Measurements from ENCODE around the gene IFNB1. TPM values are rescaled to one million over a fixed set of nuclear protein-coding genes. Genes with fewer than 3 reads are reported as not detected.
A peak's percentile ranks its signal among the peaks of the same experiment; 100 is the strongest.

Gene IFNB1
- not detected in 2 replicates for total RNA-seq (2012; rRNA removed)

DNA sequence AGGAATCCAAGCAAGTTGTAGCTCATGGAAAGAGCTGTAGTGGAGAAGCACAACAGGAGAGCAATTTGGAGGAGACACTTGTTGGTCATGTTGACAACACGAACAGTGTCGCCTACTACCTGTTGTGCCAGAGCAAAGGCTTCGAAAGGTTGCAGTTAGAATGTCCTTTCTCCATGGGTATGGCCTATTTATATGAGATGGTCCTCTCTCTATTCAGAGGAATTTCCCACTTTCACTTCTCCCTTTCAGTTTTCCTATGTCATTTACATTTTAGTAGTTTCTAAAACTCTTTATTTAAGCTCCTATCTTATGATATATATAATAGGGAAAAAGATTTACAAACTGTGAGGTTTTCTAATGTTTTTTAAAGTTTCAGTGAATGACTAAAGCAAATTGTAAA lies at the start of gene IFNB1:
TSS of gene IFNB1 (minus strand) at position 162 of the 400 bp plus-strand sequence. CDS start at position 89, 73 bp downstream.
- H3K4me2 ChIP-seq (ENCODE audit: low read length): no peak within 1 kb of the TSS
- no peak within 1 kb of the TSS for H3K4me3 ChIP-seq (ENCODE audit: low read length)
- H3K36me3 ChIP-seq (ENCODE audit: insufficient read depth, low read length): no peaks in the 10 kb centered on the region
- H3K9me3 ChIP-seq (replicated peaks; ENCODE audit: low read length): no peaks in the 10 kb centered on the region
- no peak within 1 kb of the TSS for H3K9ac ChIP-seq (ENCODE audit: low read depth, low read length)
- H3K4me1 ChIP-seq (ENCODE audit: control insufficient read depth, insufficient read depth, low read length): no peaks in the 10 kb centered on the region
- no peaks in the 10 kb centered on the region for H3K27me3 ChIP-seq (ENCODE audit: control insufficient read depth, insufficient read depth, low read length)

DNA sequence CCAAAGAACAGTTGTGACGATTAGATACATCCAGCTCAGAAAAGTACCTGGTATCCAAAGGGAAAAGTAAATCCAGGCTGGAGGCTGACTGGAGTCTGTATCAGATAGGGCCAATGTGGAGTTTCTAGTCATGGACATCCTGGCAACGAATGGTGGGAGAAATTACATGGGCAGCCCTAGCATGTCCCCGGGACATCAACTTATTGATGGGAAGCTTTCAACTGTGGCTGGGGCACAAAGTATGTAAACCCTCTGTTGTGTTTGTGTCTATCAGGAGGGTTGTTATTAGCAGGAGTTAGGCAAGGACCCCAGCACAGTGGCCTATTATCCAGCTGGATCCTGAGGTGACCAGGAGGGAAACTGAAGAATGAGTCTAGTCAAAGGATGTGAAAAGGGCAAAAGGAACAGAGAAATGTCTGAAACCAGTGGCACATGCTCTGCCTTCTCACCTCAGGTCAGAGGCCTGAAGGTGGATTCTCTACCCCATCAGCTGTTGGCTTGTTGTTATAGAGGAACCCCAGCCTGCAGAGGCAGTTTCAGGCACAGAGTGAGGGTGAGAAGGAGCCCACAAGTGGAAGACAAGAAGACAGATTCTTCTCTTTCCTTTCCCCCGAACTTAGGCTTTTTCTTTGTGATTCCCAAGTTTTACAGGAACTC lies 44.0 kb upstream of the IFNB1 start:
- Histone ChIP-seq H3K4me2 (ENCODE audit: low read length) (no peak overlapping the region), H3K9ac (ENCODE audit: low read depth, low read length) (no peak overlapping the region), H3K4me1 (ENCODE audit: control insufficient read depth, insufficient read depth, low read length) (no peaks in the 10 kb centered on the region), H3K4me3 (ENCODE audit: low read length) (no peak overlapping the region), H3K9me3 (replicated peaks; ENCODE audit: low read length) (no peaks in the 10 kb centered on the region), H3K27me3 (ENCODE audit: control insufficient read depth, insufficient read depth, low read length) (peaks cover 14% of the 10 kb centered on the region), H3K36me3 (ENCODE audit: insufficient read depth, low read length) (no peaks in the 10 kb centered on the region)

DNA sequence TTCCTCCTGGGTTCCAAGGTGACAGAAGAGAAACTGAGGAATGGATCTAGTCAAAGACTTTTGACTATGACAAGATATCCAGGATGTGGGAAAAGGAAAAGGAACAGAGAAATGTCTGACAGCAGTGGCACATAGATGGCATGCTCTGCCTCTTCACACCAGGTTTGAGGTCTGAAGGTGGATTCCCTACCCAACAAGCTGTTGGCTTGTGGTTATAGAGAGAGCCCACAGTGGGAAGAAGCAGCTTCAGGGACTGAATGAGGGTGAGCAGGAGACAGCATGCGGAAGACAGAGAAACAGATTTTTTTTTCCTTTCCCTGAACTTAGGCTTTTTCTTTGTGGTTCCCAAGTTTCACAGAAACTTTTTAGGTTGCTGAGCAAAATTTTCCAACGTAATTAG lies 43.3 kb upstream of the IFNB1 start:
- H3K4me2 ChIP-seq (ENCODE audit: low read length): no peak overlapping the region
- no peaks in the 10 kb centered on the region for H3K4me1 ChIP-seq (ENCODE audit: control insufficient read depth, insufficient read depth, low read length)
- H3K9me3 ChIP-seq (replicated peaks; ENCODE audit: low read length): no peaks in the 10 kb centered on the region
- no peak overlapping the region for H3K4me3 ChIP-seq (ENCODE audit: low read length)
- H3K27me3 ChIP-seq (ENCODE audit: control insufficient read depth, insufficient read depth, low read length): peaks cover 14% of the 10 kb centered on the region
- H3K36me3 ChIP-seq (ENCODE audit: insufficient read depth, low read length): no peaks in the 10 kb centered on the region
- H3K9ac ChIP-seq (ENCODE audit: low read depth, low read length): no peak overlapping the region

DNA sequence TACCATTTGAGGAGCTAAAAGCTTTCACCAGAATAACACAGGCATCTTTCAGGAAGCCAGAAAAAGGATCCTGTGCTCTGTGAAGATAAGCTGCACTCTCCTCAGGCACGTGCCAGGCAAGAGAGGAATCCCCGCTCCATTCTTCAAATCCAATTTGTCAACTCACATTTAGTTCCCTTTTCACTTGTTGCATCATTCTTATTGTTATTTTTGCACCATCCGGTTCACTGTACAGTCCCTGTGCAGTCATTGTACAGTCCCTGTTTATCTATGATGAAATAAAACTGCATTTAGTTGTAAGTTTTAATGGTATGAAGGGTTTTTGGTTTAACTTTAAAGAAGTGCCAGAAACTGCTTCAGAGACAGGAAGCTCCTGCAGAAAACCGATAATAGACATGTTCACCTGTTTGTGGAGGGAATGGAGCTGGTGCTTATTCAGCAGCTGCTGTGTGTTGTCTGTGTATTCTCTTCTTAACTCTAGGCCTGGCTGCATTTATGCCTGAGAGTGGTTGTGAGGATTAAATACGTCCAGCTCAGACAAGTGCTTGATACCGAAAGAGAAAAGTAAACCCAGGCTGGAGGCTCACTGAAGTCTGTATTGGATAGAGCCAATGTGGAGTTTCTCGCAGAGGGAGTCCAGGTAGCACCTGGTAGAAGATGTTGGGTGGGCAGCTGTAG lies 41.5 kb upstream of the IFNB1 start:
- no peak overlapping the region for H3K4me3 ChIP-seq (ENCODE audit: low read length)
- no peak overlapping the region for H3K9ac ChIP-seq (ENCODE audit: low read depth, low read length)
- H3K9me3 ChIP-seq (replicated peaks; ENCODE audit: low read length): no peaks in the 10 kb centered on the region
- no peak overlapping the region for H3K4me2 ChIP-seq (ENCODE audit: low read length)
- H3K27me3 ChIP-seq (ENCODE audit: control insufficient read depth, insufficient read depth, low read length): peaks cover 14% of the 10 kb centered on the region
- no peaks in the 10 kb centered on the region for H3K4me1 ChIP-seq (ENCODE audit: control insufficient read depth, insufficient read depth, low read length)
- H3K36me3 ChIP-seq (ENCODE audit: insufficient read depth, low read length): no peaks in the 10 kb centered on the region

DNA sequence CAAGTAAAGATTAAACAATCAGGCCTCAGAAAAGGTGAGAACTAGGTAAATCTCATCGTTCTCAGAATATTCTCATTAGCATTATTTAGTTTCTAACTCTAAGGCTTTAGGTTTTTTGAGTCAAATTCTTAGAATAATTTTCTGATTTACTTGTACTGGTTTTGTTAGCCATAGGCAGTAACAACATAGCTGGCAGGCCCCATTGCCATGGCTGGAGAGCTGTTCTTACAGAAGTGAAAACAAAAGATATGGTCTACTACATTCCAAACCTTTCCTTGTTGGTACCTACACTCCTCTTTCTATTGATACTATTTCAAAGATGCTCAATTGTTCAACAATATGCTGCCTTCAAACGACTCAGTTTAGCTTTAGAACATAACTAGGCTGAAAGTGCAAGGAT lies 36.6 kb upstream of the IFNB1 start:
- Histone ChIP-seq H3K9ac (ENCODE audit: low read depth, low read length) (no peak overlapping the region), H3K27me3 (ENCODE audit: control insufficient read depth, insufficient read depth, low read length) (peaks cover 5% of the 10 kb centered on the region), H3K9me3 (replicated peaks; ENCODE audit: low read length) (no peaks in the 10 kb centered on the region), H3K36me3 (ENCODE audit: insufficient read depth, low read length) (no peaks in the 10 kb centered on the region), H3K4me3 (ENCODE audit: low read length) (no peak overlapping the region), H3K4me1 (ENCODE audit: control insufficient read depth, insufficient read depth, low read length) (no peaks in the 10 kb centered on the region), H3K4me2 (ENCODE audit: low read length) (no peak overlapping the region)

DNA sequence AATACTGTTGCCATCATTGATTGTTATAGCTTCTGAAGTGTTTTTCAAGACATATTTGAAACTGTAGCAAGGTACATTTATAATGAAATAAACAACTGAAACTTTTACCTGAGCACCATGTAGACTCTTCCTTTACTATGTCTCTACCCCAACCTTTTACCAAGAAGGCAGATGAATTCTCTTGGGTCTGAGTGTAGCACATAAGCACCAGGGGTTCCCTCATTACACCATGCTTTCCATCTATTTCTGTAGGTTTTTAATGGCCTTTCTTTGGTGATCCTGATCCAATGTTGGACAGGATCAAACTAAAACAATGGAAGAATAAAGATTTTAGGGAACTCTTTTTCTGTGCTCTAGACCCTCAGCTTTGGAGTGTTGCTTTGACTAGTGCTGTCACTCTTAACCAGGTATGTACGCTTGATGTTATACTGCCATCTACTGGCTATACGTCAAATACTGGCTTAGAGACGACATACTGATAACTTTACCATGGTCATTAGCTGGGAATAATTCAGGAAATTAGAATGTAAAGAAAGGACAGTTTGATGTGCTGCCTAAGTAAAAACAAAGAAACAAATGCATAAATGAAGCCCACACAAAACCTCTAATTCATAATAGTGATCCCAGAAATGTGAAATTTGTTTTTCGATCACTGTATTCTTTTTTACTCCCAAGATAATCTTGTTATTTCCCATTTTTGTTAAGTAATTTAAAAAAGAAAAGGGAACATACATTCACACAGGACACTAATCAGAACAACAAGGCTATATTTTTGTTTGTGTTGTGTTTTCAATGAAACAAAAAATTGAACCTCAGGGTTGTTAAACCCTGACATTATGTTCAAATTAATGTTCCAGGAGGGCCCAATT lies 33.2 kb upstream of the IFNB1 start:
- Histone ChIP-seq H3K4me2 (ENCODE audit: low read length) (no peak overlapping the region), H3K27me3 (ENCODE audit: control insufficient read depth, insufficient read depth, low read length) (no peaks in the 10 kb centered on the region), H3K9me3 (replicated peaks; ENCODE audit: low read length) (no peaks in the 10 kb centered on the region), H3K4me3 (ENCODE audit: low read length) (no peak overlapping the region), H3K36me3 (ENCODE audit: insufficient read depth, low read length) (no peaks in the 10 kb centered on the region), H3K9ac (ENCODE audit: low read depth, low read length) (no peak overlapping the region), H3K4me1 (ENCODE audit: control insufficient read depth, insufficient read depth, low read length) (no peaks in the 10 kb centered on the region)

DNA sequence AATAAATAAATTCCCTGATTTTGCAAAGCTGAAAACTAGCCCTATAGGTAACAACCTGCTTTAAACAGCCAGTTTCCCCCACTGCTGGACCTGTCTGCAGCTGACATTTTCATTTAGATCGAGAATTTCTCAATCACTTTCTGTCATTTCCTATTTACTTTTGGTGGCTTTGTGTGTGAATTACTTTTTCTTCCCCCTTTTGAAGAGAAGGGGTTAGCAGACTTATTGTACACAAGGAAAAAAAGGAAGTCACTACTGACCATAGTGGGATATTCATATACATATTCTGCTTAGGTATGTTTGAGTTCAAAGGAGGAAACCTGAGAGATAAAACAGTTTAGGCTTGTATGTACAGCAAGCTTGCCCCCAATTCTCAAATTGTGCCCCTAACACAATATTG lies 27.0 kb upstream of the IFNB1 start:
- Histone ChIP-seq H3K4me2 (ENCODE audit: low read length) (no peak overlapping the region), H3K9me3 (replicated peaks; ENCODE audit: low read length) (no peaks in the 10 kb centered on the region), H3K4me1 (ENCODE audit: control insufficient read depth, insufficient read depth, low read length) (no peaks in the 10 kb centered on the region), H3K36me3 (ENCODE audit: insufficient read depth, low read length) (no peaks in the 10 kb centered on the region), H3K9ac (ENCODE audit: low read depth, low read length) (no peak overlapping the region), H3K27me3 (ENCODE audit: control insufficient read depth, insufficient read depth, low read length) (no peaks in the 10 kb centered on the region), H3K4me3 (ENCODE audit: low read length) (no peak overlapping the region)

DNA sequence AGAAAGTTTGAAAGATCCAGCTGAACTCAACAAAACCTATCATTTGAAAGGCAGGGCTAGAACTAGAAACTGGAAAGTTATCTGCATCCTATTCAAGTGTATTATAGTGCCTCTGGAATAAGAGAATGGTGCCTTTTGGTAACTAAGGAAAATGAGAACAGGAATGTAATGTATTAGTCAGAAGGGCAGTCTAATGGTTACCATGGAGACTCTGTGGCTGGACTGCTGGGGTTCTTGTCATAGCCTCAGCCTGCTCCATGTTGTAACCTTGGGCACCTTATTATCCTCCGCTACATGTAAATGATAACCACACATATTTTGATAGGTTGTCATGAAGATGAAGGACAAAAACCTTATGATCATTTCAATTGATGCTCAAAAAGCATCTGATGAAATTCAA lies 24.6 kb upstream of the IFNB1 start:
- H3K9ac ChIP-seq (ENCODE audit: low read depth, low read length): no peak overlapping the region
- no peaks in the 10 kb centered on the region for H3K9me3 ChIP-seq (replicated peaks; ENCODE audit: low read length)

DNA sequence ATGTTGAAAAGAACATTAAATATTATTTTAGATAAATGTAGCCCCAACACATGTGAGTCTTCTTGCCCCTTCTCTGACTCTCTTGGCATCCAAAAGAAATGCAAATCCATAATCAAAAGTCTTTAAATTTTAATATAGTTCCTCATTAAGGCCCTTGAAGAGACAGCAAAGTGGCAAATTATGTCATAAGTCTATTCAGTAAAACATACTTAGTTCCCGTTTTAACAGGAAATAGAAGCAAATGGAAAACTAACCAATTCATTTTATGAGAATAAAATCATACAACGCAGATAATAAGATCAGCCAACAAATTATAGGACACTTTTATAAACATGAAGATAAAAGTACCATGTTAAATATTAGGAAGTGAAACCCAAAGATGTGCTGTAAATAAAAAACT lies 20.1 kb upstream of the IFNB1 start:
- Histone ChIP-seq H3K4me3 (ENCODE audit: low read length) (no peak overlapping the region), H3K36me3 (ENCODE audit: insufficient read depth, low read length) (no peaks in the 10 kb centered on the region), H3K4me1 (ENCODE audit: control insufficient read depth, insufficient read depth, low read length) (peaks cover 10% of the 10 kb centered on the region), H3K9me3 (replicated peaks; ENCODE audit: low read length) (no peaks in the 10 kb centered on the region), H3K4me2 (ENCODE audit: low read length) (no peak overlapping the region), H3K27me3 (ENCODE audit: control insufficient read depth, insufficient read depth, low read length) (no peaks in the 10 kb centered on the region), H3K9ac (ENCODE audit: low read depth, low read length) (no peak overlapping the region)

More for the DNA sequence above, 24.6 kb upstream of the IFNB1 start:
- no peaks in the 10 kb centered on the region for H3K36me3 ChIP-seq (ENCODE audit: insufficient read depth, low read length)
- no peak overlapping the region for H3K4me2 ChIP-seq (ENCODE audit: low read length)
- no peaks in the 10 kb centered on the region for H3K27me3 ChIP-seq (ENCODE audit: control insufficient read depth, insufficient read depth, low read length)
- no peak overlapping the region for H3K4me3 ChIP-seq (ENCODE audit: low read length)
- no peaks in the 10 kb centered on the region for H3K4me1 ChIP-seq (ENCODE audit: control insufficient read depth, insufficient read depth, low read length)

DNA sequence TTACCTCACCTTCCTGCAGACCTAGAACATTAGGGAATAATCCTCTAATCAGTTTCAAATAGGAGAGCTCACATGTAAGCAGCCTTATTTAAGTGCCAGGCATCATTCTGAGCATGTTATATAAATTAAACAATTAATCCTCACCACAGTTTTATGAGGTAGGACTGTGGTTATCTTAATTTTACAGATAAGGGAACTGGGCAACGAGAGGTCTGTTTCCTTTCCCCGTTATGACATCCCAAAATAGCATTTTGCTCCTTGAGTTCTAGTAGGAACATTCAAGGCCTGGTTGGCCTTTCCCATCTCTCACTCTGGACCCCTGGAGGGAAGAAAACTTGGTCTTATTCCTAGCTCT lies 19.1 kb upstream of the IFNB1 start:
- Histone ChIP-seq H3K9ac (ENCODE audit: low read depth, low read length) (no peak overlapping the region), H3K36me3 (ENCODE audit: insufficient read depth, low read length) (no peaks in the 10 kb centered on the region), H3K4me2 (ENCODE audit: low read length) (peak overlapping the region; percentile 77), H3K4me1 (ENCODE audit: control insufficient read depth, insufficient read depth, low read length) (peaks cover 10% of the 10 kb centered on the region), H3K4me3 (ENCODE audit: low read length) (peak overlapping the region; percentile 53), H3K9me3 (replicated peaks; ENCODE audit: low read length) (no peaks in the 10 kb centered on the region), H3K27me3 (ENCODE audit: control insufficient read depth, insufficient read depth, low read length) (no peaks in the 10 kb centered on the region)

DNA sequence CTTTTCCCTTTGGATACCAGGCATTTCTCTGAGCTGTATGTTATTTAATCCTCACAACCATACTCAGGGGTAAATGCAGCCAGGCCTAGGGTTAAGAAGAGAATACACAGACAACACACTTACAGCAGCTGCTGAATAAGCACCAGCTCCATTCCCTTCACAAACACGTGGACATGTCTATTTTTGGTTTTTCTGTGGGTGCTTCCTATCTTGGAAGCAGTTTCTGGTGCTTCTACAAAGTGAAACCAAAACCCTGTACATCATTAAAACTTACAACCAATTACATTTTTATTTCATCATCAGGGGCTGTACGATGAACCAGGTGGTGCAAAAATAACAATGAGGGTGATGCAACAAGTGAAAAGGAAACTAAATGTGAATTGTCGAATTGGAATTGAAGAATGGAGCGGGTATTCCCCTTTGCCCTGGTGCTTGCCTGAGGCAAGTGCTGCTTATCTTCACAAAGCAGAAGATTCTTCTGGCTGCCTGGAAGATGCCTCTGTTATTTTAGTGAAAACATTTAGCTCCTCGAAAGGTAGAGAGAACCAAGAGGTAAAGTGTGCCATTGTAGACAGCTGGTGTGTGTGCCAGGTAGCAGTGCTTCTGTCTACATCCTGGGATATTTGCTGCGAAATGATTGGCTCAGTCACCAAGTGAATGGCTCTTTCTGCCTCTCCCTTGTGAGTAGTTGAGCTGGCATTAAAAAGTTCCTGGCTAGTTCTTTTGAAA lies 18.6 kb upstream of the IFNB1 start:
- H3K4me3 ChIP-seq (ENCODE audit: low read length): peak overlapping the region; percentile 53
- peak overlapping the region; percentile 77 for H3K4me2 ChIP-seq (ENCODE audit: low read length)
- H3K4me1 ChIP-seq (ENCODE audit: control insufficient read depth, insufficient read depth, low read length): peaks cover 10% of the 10 kb centered on the region
- H3K27me3 ChIP-seq (ENCODE audit: control insufficient read depth, insufficient read depth, low read length): no peaks in the 10 kb centered on the region
- peak overlapping the region; percentile 7 for H3K9ac ChIP-seq (ENCODE audit: low read depth, low read length)
- H3K9me3 ChIP-seq (replicated peaks; ENCODE audit: low read length): no peaks in the 10 kb centered on the region
- H3K36me3 ChIP-seq (ENCODE audit: insufficient read depth, low read length): no peaks in the 10 kb centered on the region

Measured in skeletal muscle satellite cell (primary cell).